Amygdala (tissue), 56 donors: Measurements from ENCODE around the gene GPSM1.

Experiments used
- DNase-seq, 56 donors: peaks; one replicate each; lab custom pipeline; 2025; lab: John Stamatoyannopoulos, UW

Gene GPSM1

GRCh38 chr9:136386018-136386417, 58.7 kb downstream of the GPSM1 start:
- DNase-seq = no peak

DNA sequence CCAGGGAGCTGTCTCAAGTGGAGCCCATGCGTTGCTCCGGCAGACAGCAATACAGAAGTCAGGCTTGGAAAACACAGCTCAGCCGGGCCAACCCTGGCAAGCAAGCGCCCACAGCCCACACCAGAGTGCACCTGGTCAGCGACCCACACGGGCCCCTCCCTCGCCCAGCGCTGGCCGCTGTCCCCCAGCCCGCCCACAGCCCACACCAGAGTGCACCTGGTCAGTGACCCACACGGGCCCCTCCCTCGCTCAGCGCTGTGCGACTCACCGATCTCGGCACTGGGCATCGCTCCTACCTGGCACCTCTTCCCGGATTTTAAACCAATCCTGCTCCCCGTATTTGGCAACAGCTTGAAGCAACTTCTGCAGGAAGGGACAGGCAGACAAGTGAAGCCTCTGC, 59.9 kb downstream of the GPSM1 start:
- no peak for DNase-seq

GRCh38 chr9:136389396-136389795, 62.1 kb downstream of the GPSM1 start:
- peak in 11 of 56 donors; percentile 11 to 64 (median 37) for DNase-seq

DNA sequence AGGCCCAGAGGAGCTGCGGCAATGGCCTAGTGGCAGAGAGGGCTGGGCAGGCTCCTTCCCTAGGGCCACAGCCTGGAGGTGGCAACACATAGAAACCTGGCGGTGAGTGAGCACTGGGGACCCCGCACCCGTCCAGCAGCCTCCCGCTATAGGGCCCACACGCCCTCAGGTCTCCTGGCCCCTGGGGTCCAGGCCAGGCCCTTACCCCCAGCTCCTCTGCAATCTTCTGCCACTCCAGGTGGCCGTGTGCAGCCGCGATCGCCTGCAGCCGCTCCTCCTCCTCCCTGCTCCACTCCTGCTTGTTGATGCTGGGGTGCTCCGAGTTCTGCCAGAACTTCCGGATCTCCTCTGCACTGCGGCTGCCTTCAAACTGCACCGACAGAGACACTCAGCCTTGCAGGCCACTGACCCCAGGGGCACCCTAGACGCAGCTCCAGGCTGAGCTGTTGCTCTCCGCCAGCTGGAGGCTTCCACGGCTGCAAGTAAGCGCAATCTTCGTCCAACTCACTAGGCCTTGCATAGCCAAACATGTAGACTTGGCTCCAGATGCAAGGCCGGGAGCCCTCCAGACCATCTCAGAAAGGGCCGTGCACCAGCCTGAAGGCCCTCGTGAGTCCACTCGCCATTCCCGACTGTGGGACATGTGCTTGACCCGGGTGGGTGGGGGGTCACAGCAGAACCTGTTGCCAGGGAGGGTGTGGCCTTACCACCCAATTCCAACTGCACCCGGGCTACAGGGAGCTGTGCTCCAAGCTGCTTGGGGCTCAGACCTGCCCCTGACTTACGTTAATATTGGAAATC, 64.6 kb downstream of the GPSM1 start:
- DNase-seq = no peak

GRCh38 chr9:136392538-136393449, 65.5 kb downstream of the GPSM1 start:
- no peak for DNase-seq

DNA sequence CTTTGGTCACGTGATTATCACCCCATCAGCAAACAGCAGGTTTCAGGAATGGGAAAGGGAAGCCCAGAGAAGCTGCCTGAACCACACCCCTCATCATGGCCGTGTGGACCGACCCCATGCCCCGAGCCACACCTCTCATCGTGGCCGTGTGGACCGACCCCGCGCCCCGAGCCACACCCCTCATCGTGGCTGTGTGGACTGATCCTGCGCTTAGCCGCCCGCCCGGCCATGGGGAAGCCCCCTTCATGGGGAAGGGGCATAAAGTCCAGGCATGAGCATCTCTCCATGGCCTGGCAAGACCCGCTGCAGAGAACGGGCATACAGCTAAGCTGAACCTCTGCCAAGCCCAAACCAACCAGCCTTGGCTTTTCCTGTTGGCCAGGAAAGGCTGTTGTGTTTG, 66.2 kb downstream of the GPSM1 start:
- DNase-seq = no peak

GRCh38 chr9:136394312-136395019, 67.1 kb downstream of the GPSM1 start:
- no peak for DNase-seq

- DNase-seq = no peak
Observed at GRCh38 chr9:136395020-136395340, 67.6 kb downstream of the GPSM1 start.

DNA sequence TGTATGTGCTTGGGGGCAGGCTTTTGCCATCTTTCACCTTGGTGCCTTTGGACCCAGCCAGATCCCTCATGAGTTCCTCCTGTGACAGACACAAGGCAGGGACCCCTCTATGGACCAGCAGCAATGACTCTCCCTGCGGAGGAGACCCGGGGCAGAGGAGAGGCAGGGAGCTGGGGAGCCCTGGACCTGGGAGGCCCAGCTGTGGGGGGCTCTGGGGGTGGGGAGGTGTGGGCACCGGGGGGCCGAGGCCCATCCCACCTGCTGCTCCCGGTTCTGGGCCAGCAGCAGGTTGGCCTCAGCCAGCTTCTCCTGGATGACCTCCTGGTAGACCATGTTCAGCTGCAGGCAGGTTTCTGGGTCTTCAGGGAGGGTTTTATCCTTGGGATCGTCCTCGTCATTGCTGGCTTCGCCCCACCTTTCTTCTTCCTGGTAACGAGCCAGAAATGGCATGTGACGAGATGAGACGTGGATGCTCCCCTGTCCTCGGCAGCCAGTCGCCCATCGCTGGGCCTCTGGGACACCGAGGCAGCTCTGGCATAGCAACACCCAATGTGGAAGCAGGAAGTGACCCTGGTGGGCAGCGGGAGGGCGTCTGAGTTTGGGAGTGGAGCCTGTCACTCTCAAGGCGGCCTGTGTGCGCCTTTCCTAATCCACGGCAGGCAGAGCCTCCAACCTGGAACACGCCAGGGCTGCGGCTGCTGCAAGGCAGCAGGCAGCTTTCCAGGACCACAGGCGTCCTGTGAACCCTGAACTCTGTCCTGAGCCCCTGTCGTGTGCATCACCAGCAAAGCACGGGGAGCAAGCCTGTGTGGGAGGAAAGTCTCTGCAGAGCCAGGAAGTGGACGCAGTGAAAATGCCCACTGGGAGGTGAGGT, 68.2 kb downstream of the GPSM1 start:
- DNase-seq = no peak

DNA sequence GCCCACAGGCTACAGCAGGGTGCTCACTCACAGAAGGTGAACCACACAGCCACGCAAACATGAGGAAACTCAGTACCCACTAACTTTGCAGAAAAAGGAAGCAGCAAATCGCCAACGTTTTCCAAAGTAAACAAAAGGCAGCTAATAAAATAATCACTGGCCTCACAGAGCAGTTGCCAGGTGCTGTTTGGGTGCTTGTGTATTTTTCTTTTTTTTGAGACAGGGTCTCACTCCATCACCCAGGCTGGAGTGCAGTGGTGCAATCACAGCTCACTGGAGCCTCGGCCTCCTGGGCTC, 68.8 kb downstream of the GPSM1 start:
- DNase-seq = no peak

GRCh38 chr9:136397643-136398042, 70.3 kb downstream of the GPSM1 start:
- DNase-seq = no peak

DNA sequence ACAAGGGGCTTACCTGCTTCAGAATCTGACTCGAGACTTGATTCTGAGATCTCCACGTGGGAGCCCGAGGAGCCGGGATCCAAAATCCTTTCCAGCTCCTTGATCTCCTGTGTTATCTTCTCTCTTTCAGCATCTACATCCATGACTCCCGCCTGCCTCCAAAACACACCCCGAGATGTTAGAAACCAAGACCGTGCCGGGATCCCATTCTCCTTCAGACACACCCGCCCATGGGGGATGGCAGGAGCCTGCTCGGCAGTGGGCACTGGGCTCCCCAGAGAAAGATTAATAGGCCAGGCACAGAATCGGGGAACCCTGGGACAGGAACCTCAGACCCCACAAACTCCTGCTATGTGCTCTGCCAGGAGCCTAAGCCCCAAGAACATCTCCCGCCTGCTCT, 70.9 kb downstream of the GPSM1 start:
- DNase-seq = no peak

- peak in 1 of 56 donors; percentile 24 for DNase-seq
Observed at GRCh38 chr9:136399176-136400037, 72.1 kb downstream of the GPSM1 start.

DNA sequence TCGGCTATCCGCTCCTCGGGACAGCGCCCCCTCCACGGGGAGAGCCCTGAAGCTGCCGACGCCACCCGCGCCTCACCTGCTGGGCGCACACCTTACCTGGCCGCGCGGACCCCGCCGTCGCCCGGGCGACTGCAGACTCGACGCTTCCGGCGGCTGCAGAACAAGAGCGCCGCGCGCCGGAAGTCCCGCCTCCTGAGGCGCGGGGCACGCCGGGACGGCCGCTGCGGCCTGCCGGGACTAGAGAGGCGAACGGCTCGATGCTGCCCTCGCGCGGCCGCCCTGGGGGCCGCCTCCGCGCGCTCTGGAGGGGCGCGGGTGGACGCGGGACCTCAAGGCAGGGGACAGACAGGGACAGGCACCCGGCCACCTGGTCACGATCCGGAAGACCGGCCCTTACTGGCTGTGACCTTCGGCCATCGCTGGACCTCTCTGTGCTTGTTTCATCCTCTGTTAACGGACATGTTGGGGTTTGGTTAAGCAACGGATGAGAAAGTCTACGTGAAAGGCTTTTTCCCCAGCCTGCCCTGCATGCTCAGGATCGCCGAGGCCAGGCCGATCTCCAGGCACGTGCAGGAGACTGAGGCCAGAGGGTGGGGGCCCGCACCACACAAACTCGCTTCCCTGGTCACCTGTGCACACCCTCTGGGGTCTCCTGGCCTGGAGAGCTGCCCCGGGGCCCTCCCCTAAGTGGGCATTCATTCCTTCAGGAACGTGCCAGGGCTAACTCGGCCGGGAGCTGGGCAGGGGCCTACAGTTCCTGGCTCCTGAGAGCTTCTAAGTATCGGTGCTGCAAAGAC, 72.9 kb downstream of the GPSM1 start, which contains the start of gene SNAPC4:
Gene SNAPC4 (minus strand): TSS at position 133 of the 797 bp plus-strand sequence. CDS start 1,742 bp downstream, outside the sequence.
- peak in 50 of 56 donors; percentile 19 to 87 (median 64) for DNase-seq

- DNase-seq = no peak
Observed at GRCh38 chr9:136401173-136401922, 74.0 kb downstream of the GPSM1 start.

DNA sequence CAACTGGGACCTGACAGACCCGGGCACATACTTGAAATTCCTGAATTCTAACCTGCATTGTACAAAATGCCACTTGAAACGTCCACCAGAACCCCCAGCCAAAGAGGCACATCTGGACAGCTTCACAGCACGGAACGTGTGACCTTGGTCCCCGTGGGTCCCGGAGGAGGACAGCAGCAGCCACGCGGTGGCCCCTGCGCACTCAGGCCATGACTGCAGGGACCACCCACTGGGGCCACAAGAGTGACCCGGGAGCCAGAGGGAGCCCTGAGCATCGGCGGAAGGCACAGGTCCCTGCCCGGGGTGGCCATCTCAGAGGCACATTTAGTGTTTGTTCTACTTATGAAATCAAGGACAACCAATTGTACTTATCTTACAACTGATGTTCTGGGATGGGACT, 74.7 kb downstream of the GPSM1 start:
- no peak for DNase-seq

- no peak for DNase-seq
Observed at GRCh38 chr9:136403538-136403914, 76.2 kb downstream of the GPSM1 start.
